ENCODE results near the gene CNPPD1. TPM values are rescaled to one million over a fixed set of nuclear protein-coding genes. Genes with fewer than 3 reads are reported as not detected.

The CNPPD1 gene
- total and polyA plus RNA-seq, 2 of the 8 experiments (the other 6 are each of a cell fraction or from before 2014, with no cell fraction given), result 32.9 to 35.9 TPM

DNA sequence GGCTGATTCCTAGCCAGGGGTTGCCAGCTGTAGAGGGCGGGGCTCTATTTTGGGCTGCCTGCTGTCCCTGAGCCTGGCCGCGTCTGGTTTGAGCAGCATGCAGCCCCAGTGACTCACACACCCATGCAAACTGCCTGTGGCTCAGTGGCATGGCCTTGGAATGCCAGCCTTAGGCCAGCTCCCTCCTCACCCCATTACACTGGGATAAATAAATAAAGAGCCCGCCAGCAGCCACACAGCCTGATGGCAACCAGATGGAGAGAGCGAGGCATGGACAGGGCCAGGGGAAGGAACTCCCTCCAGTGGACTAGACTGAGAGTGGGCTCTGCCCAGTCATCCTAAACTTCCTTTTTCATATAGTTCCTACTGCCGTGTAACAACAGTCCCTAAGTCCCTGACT lies 34.4 kb downstream of the CNPPD1 start:
- Histone ChIP-seq H4K5ac (ENCODE audit: insufficient read length, low read depth, low read length) (no peak overlapping the region), H3K56ac (replicated peaks; ENCODE audit: insufficient read length, low read depth, low read length) (no peak overlapping the region), H2AK5ac (ENCODE audit: low read depth, low read length) (no peak overlapping the region), H4K8ac (ENCODE audit: extremely low read depth, insufficient read depth, low read length) (no peak overlapping the region), H2BK15ac (ENCODE audit: low read length) (no peak overlapping the region), H3K23ac (ENCODE audit: insufficient read length) (no peak overlapping the region), H4K20me1 (replicated peaks in 1 of 2; ENCODE audit: control insufficient read depth in 1 of 2, insufficient read depth in 2 of 2, low read length in 2 of 2) (peaks cover 1 to 3% of the 10 kb centered on the region in 2 experiments), H3K4ac (replicated peaks; ENCODE audit: insufficient read length, low read depth, low read length) (no peak overlapping the region), H2BK12ac (ENCODE audit: low read depth, low read length) (no peak overlapping the region), H2AFZ (ENCODE audit: low read length) (no peak overlapping the region), H2BK120ac (replicated peaks; ENCODE audit: low read depth, low read length) (no peak overlapping the region), H3K79me1 (ENCODE audit: low read depth, low read length) (no peaks in the 10 kb centered on the region), H3K36me3 (ENCODE audit: control insufficient read depth in 2 of 4, insufficient read depth in 4 of 4, low read length in 3 of 4) (peaks cover 0 to 11% (median under 1%) of the 10 kb centered on the region in 4 experiments; a peak in 4 of 8 replicates), H2BK5ac (ENCODE audit: low read depth, low read length) (no peak overlapping the region), H3K9me3 (ENCODE audit: insufficient read depth in 2 of 2, low read depth in 1 of 2, low read length in 1 of 2) (no peaks in the 10 kb centered on the region), H3K9ac (replicated peaks in 1 of 4; ENCODE audit: extremely low read depth in 1 of 4, low read depth in 3 of 4, low read length in 3 of 4) (no peak overlapping the region), H2BK20ac (ENCODE audit: low read length) (no peak overlapping the region), H4K91ac (replicated peaks; ENCODE audit: insufficient read length, low read length) (no peak overlapping the region), H3K4me2 (ENCODE audit: insufficient read depth in 1 of 2, low read depth in 2 of 2, low read length in 2 of 2) (no peak overlapping the region), H3K79me2 (ENCODE audit: control insufficient read depth in 1 of 2, insufficient read depth in 2 of 2, low read length in 2 of 2) (no peaks in the 10 kb centered on the region), H3K14ac (ENCODE audit: insufficient read length) (no peak overlapping the region), H3K23me2 (ENCODE audit: low read depth, low read length) (no peaks in the 10 kb centered on the region), H3K4me3 (ENCODE audit: extremely low read depth in 1 of 4, insufficient read depth in 2 of 4, low read depth in 3 of 4, low read length in 4 of 4) (no peak overlapping the region), H3K27me3 (replicated peaks in 1 of 4; ENCODE audit: control insufficient read depth in 3 of 4, extremely low read depth in 1 of 4, insufficient read depth in 3 of 4, low read length in 3 of 4) (no peaks in the 10 kb centered on the region), H3K27ac (ENCODE audit: low read depth, low read length) (no peak overlapping the region), H3K4me1 (replicated peaks in 1 of 4; ENCODE audit: control insufficient read depth in 3 of 4, insufficient read depth in 4 of 4, low read length in 3 of 4) (no peaks in the 10 kb centered on the region), H3K18ac (ENCODE audit: extremely low read depth, low read length) (no peak overlapping the region)
- 80% methylated on average over 6 of the region's 6 CpGs; no CpG with 5 or more reads in 1 of the 2 experiments for WGBS, 2 experiments (ENCODE audit: extremely low coverage in 1 of 2, insufficient coverage in 1 of 2, insufficient read length in 1 of 2, insufficient replicate concordance in 2 of 2, low coverage in 1 of 2, low lambda C conversion rate in 2 of 2, missing lambda C conversion rate in 1 of 2)
- DNase-seq (ENCODE audit: low read depth in 1 of 2, low spot score in 2 of 2) (no peak), FAIRE-seq (no peak)
- ChIA-PET POLR2A (ENCODE audit: partially characterized antibody) (interaction anchor here (1.0 kb wide), 1 partner anchor 34 kb away, joined by 4 read pairs; the partner anchor contains the start of gene CNPPD1), CTCF (ENCODE audit: partially characterized antibody) (interaction anchor here (1.0 to 1.9 kb wide), 12 partner anchors 11 to 152 kb away, joined by 3 to 12 read pairs (median 6); no protein-coding TSS in a partner anchor)
- TF ChIP-seq GABPA (IDR thresholded peaks at IDR 0.05; ENCODE audit: borderline replicate concordance, insufficient read depth, low read length), result no peak
- no peak for TF ChIP-seq RBBP5 (IDR thresholded peaks at IDR 0.05; ENCODE audit: borderline replicate concordance, low read depth, low read length)
- no peak for TF ChIP-seq KDM4A (IDR thresholded peaks at IDR 0.05; ENCODE audit: low read depth, low read length, severe bottlenecking)
- no peak for TF ChIP-seq EP300 (IDR thresholded peaks at IDR 0.05; ENCODE audit: borderline replicate concordance in 1 of 2, low read depth in 2 of 2, low read length in 2 of 2)
- no peak for TF ChIP-seq SP4 (IDR thresholded peaks at IDR 0.05; ENCODE audit: low read length)
- TF ChIP-seq RAD21 (IDR thresholded peaks at IDR 0.05 in 1 of 2, conservative IDR thresholded peaks at IDR 0.05 in 1 of 2; ENCODE audit: low read depth in 2 of 2, low read length in 2 of 2), result no peak
- TF ChIP-seq KDM1A (IDR thresholded peaks at IDR 0.05; ENCODE audit: borderline replicate concordance, low read length), result no peak
- no peak for TF ChIP-seq RXRA (IDR thresholded peaks at IDR 0.05; ENCODE audit: insufficient read depth, low read depth, low read length)
- TF ChIP-seq GTF2F1 (IDR thresholded peaks at IDR 0.05; ENCODE audit: borderline replicate concordance, low read depth, low read length), result no peak
- no peak for TF ChIP-seq SAP30 (IDR thresholded peaks at IDR 0.05; ENCODE audit: insufficient read depth, insufficient replicate concordance, low read length)
- TF ChIP-seq CTBP2 (IDR thresholded peaks at IDR 0.05; ENCODE audit: borderline replicate concordance, insufficient read depth, insufficient read length, low read length), result no peak
- TF ChIP-seq BRCA1 (IDR thresholded peaks at IDR 0.05; ENCODE audit: low read depth, low read length), result no peak
- no peak for TF ChIP-seq MAFK (IDR thresholded peaks at IDR 0.05; ENCODE audit: low read depth, low read length)

All from H1 (cell line).